MCF 10A (cell line): ENCODE data around the gene DNAH6. TPM values are rescaled to one million over a fixed set of nuclear protein-coding genes. Genes with fewer than 3 reads are reported as not detected.

Experiments
- BruUV-seq: library from RNA; stranded (reverse); fragments of 400-500 nt; replicated peaks from 2 replicates; lab custom pipeline; 2021; lab: Mats Ljungman, UMichigan
- CTCF ChIA-PET: fragments of 300-600 bp; sonication (Branson Sonifier 250); formaldehyde crosslinking; extraction: SDS; loops from one replicate; lab custom pipeline; 2021; ENCODE audit warnings: antibody characterized with exemption, inconsistent platforms; lab: Yijun Ruan, JAX
- POLR2A ChIA-PET: fragments of 300-600, 350-650 bp; sonication (Branson Sonifier 250); formaldehyde crosslinking; extraction: SDS; loops from one replicate; lab custom pipeline; 2020; ENCODE audit warnings: antibody characterized with exemption, inconsistent platforms; lab: Yijun Ruan, JAX
- DNase-seq: peaks from one replicate; pipeline ENCODE4 v3.0.0-alpha.2; 2018; ENCODE audit not compliant: unreplicated experiment
- H3K27ac Mint-ChIP-seq: one replicate; pipeline ENCODE4 v1.8.0; 2022; ENCODE audit warnings: mild to moderate bottlenecking, low read depth, mixed read lengths; ENCODE audit not compliant: unreplicated experiment
- H3K27me3 Mint-ChIP-seq: one replicate; pipeline ENCODE4 v1.8.0; 2022; ENCODE audit warnings: mixed read lengths; ENCODE audit not compliant: insufficient read depth, unreplicated experiment
- H3K36me3 Mint-ChIP-seq: one replicate; pipeline ENCODE4 v1.8.0; 2022; ENCODE audit warnings: mild to moderate bottlenecking, moderate library complexity, mixed read lengths; ENCODE audit not compliant: insufficient read depth, unreplicated experiment
- H3K4me1 Mint-ChIP-seq: one replicate; pipeline ENCODE4 v1.8.0; 2022; ENCODE audit warnings: mixed read lengths; ENCODE audit not compliant: insufficient read depth, unreplicated experiment
- H3K4me3 Mint-ChIP-seq: one replicate; pipeline ENCODE4 v1.8.0; 2022; ENCODE audit warnings: mild to moderate bottlenecking, moderate library complexity, mixed read lengths; ENCODE audit not compliant: unreplicated experiment
- H3K9me3 Mint-ChIP-seq: one replicate; pipeline ENCODE4 v1.8.0; 2022; ENCODE audit warnings: mixed read lengths; ENCODE audit not compliant: unreplicated experiment
- CTCF ChIP-seq: fragments of 200-600 bp; IDR thresholded peaks from one replicate; pipeline ENCODE4 v1.8.0; 2022; ENCODE audit warnings: antibody characterized with exemption, mild to moderate bottlenecking; ENCODE audit not compliant: unreplicated experiment
- intact Hi-C: fragments of 100-400 bp; cut with micrococcal nuclease; formaldehyde crosslinking; loops from 2 replicates; pipeline ENCODE4 v1.14.1; 2022
- total RNA-seq: library from RNA; stranded (reverse); gene quantifications from 2 replicates; pipeline ENCODE4 v1.2.3, GENCODE V29; 2022

The DNAH6 gene
- total RNA-seq, 1 experiment from 2014 or later, result 0.14 TPM

- Mint-ChIP-seq H3K4me3 (no peak overlapping the region), H3K9me3 (no peaks in the 10 kb centered on the region), H3K36me3 (no peaks in the 10 kb centered on the region), H3K27ac (no peak overlapping the region), H3K4me1 (no peaks in the 10 kb centered on the region), H3K27me3 (no peaks in the 10 kb centered on the region)
- ChIA-PET CTCF (no interaction called here), POLR2A (interaction anchor here (1.4 kb wide), 1 partner anchor 28 kb away, joined by 4 read pairs; the partner anchor contains the start of gene SUCLG1)
- DNase-seq, result no peak
- no TSS peak for BruUV-seq
- TF ChIP-seq CTCF, result no peak
- intact Hi-C loops, result no loop called here
Observed at GRCh38 chr2:84487298-84487996, 28.9 kb upstream of the DNAH6 start.

DNA sequence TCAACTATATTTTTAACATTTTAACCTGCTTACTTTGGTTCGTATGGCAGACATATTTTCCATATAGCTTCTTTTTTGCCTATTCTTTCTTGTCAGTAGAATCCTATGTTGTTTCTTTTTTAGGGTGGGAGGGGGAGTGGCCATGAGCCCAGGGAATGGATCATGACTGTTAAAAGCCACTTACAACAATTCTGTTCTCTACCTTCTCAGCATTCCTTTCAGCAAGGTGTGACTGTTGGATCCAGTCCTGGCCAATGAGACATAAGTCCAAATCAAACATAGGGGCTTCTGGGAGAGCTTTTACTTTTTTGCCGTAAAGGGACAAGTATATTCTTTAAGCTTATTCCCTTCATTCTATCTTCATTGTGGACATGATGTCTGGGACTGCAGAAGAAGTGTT lies 25.0 kb upstream of the DNAH6 start:
- no peaks in the 10 kb centered on the region for H3K9me3 Mint-ChIP-seq
- no peaks in the 10 kb centered on the region for H3K36me3 Mint-ChIP-seq
- DNase-seq, result no peak
- POLR2A ChIA-PET, result interaction anchor here (1.6 kb wide), 1 partner anchor 14 kb away, joined by 3 read pairs; no protein-coding TSS in a partner anchor
- BruUV-seq, result no TSS peak
- intact Hi-C loops, result loop anchor here (10.0 kb wide), 1 partner anchor 804 kb away; no protein-coding TSS in a partner anchor
- no peak overlapping the region for H3K4me3 Mint-ChIP-seq
- TF ChIP-seq CTCF, result no peak
- no peak overlapping the region for H3K27ac Mint-ChIP-seq
- peaks cover 11% of the 10 kb centered on the region for H3K4me1 Mint-ChIP-seq
- CTCF ChIA-PET, result interaction anchor here (0.7 to 1.5 kb wide), 6 partner anchors 8 to 807 kb away, joined by 3 to 8 read pairs (median 5); no protein-coding TSS in a partner anchor
- no peaks in the 10 kb centered on the region for H3K27me3 Mint-ChIP-seq

- Mint-ChIP-seq H3K27me3 (no peaks in the 10 kb centered on the region), H3K27ac (no peak overlapping the region)
Observed at GRCh38 chr2:84491741-84492140, 24.6 kb upstream of the DNAH6 start.

More at GRCh38 chr2:84491741-84492140, 24.6 kb upstream of the DNAH6 start:
- intact Hi-C loops, result loop anchor here (10.0 kb wide), 1 partner anchor 803 kb away; no protein-coding TSS in a partner anchor
- no peak for TF ChIP-seq CTCF
- BruUV-seq, result no TSS peak
- Mint-ChIP-seq H3K36me3 (no peaks in the 10 kb centered on the region), H3K4me1 (peaks cover 13% of the 10 kb centered on the region), H3K9me3 (no peaks in the 10 kb centered on the region), H3K4me3 (no peak overlapping the region)
- ChIA-PET CTCF (interaction anchor here (0.7 to 1.5 kb wide), 7 partner anchors 9 to 806 kb away, joined by 3 to 8 read pairs (median 5); no protein-coding TSS in a partner anchor), POLR2A (interaction anchor here (1.6 kb wide), 1 partner anchor 14 kb away, joined by 3 read pairs; no protein-coding TSS in a partner anchor)
- no peak for DNase-seq
